ENCODE results near the gene RBM46. TPM values are rescaled to one million over a fixed set of nuclear protein-coding genes. Genes with fewer than 3 reads are reported as not detected.
A peak's percentile ranks its signal among the peaks of the same experiment; 100 is the strongest.

RBM46 gene
- total and polyA plus RNA-seq, 2 experiments from 2014 or later, result 0.32 to 0.40 TPM

DNA sequence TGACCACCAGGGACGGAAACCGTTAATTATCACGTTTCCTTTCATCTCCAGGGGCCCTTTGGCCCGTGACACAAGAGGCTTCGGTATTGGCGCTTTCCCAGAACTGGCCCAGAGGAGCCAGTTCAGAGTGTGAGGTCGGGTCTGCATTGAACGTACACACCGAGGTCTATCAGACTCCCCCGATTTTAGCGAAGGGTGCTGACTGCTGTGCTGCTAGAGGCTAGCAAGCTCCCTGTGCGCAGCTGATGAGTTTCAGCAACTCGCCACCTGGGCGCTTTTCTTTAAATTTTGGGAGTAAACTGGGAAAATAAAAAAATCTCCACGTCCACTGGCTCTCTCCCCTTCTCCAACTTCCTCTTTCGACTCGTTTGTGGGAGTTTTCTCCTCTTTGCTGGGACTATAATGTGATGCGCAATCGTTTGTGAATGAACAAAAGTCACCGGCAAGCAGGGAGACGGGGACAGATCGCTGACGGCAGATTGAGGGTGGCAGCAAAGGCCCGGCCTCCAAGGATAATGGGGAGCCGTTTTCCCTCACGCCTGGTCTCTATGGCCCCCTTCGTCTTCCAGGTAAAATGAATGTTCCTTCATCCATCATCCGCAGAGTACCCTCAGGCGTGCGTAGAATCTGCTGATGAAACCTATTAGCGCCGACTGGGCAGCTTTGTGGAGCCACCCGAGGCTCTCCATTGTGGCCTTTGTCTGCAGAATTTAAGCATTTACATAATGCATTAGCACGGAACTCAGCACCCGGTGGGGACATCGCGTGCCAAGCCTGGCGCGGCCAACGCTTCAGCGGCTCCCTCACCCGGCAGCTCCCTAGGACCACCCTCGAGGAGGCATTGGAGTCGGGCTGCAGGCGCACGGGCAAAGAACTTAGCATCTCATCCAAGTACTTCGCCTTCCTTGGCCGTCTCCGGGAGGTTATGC, 38.9 kb upstream of the RBM46 start:
- H3K4me3 ChIP-seq, result no peak overlapping the region
- in situ Hi-C loops (cut with MboI), result no loop called here
- H3K36me3 ChIP-seq (ENCODE audit: low read depth), result no peaks in the 10 kb centered on the region
- no peaks in the 10 kb centered on the region for H3K79me2 ChIP-seq (ENCODE audit: insufficient read depth)
- no peaks in the 10 kb centered on the region for H3F3A ChIP-seq (ENCODE audit: insufficient read depth)
- TF ChIP-seq EZH2 (IDR thresholded peaks at IDR 0.05; ENCODE audit: insufficient read depth, poor library complexity, severe bottlenecking) (peak; percentile 60), EZH2phosphoT487 (IDR thresholded peaks at IDR 0.05; ENCODE audit: insufficient read depth, low read depth) (no peak)
- peak; percentile 14 for DNase-seq
- no peak overlapping the region for H3K4me2 ChIP-seq (ENCODE audit: unreplicated experiment)
- H3K9me2 ChIP-seq (ENCODE audit: insufficient read depth), result no peaks in the 10 kb centered on the region
- H3K9ac ChIP-seq, result no peak overlapping the region
- H4K20me1 ChIP-seq (ENCODE audit: insufficient read depth), result no peaks in the 10 kb centered on the region
- no peaks in the 10 kb centered on the region for H3K9me3 ChIP-seq (ENCODE audit: low read depth)
- H3K4me1 ChIP-seq (ENCODE audit: insufficient read depth), result no peaks in the 10 kb centered on the region
- no peak overlapping the region for H3K27ac ChIP-seq
- peaks cover 65% of the 10 kb centered on the region for H3K27me3 ChIP-seq (replicated peaks; ENCODE audit: insufficient read depth)
- no peak overlapping the region for H2AFZ ChIP-seq
- WGBS, 2 experiments (ENCODE audit: low coverage in 1 of 2, low lambda C conversion rate in 2 of 2, missing lambda C conversion rate in 2 of 2), result 3 to 4% methylated on average over 49 of the region's 49 CpGs

- DNase-seq, result peak; percentile 17
- Histone ChIP-seq H2AFZ (no peak within 1 kb of the TSS), H3K4me3 (0 out of 2 replicates have a peak within 1 kb of the TSS, but pooled peaks have one; percentile 7), H3K4me2 (ENCODE audit: unreplicated experiment) (no peak within 1 kb of the TSS), H3K9ac (no peak within 1 kb of the TSS), H3F3A (ENCODE audit: insufficient read depth) (no peaks in the 10 kb centered on the region), H4K20me1 (ENCODE audit: insufficient read depth) (no peaks in the 10 kb centered on the region), H3K9me3 (ENCODE audit: low read depth) (no peaks in the 10 kb centered on the region), H3K27me3 (replicated peaks; ENCODE audit: insufficient read depth) (peaks cover 65% of the 10 kb centered on the region), H3K9me2 (ENCODE audit: insufficient read depth) (no peaks in the 10 kb centered on the region), H3K4me1 (ENCODE audit: insufficient read depth) (no peaks in the 10 kb centered on the region), H3K79me2 (ENCODE audit: insufficient read depth) (no peaks in the 10 kb centered on the region), H3K27ac (no peak within 1 kb of the TSS), H3K36me3 (ENCODE audit: low read depth) (no peaks in the 10 kb centered on the region)
- in situ Hi-C loops (cut with MboI), result no loop called here
- 3 to 5% methylated on average over 40 to 55 of the region's 55 CpGs for WGBS, 2 experiments (ENCODE audit: low coverage in 1 of 2, low lambda C conversion rate in 2 of 2, missing lambda C conversion rate in 2 of 2)
- 0 out of 2 replicates have a peak, but pooled peaks have one; percentile 8 for TF ChIP-seq EZH2phosphoT487 (IDR thresholded peaks at IDR 0.05; ENCODE audit: insufficient read depth, low read depth)
- peak; percentile 79 for TF ChIP-seq EZH2 (IDR thresholded peaks at IDR 0.05; ENCODE audit: insufficient read depth, poor library complexity, severe bottlenecking)
These were observed 37.3 kb upstream of the RBM46 start, which contains the start of gene LRAT for GRCh38 chr4:154743683-154744340. TSS of gene LRAT (plus strand) at chr4:154744000. CDS start at chr4:154744327, 327 bp downstream.

- Histone ChIP-seq H3K27ac (no peak overlapping the region), H3K9me2 (ENCODE audit: insufficient read depth) (no peaks in the 10 kb centered on the region), H3K9me3 (ENCODE audit: low read depth) (no peaks in the 10 kb centered on the region), H3K27me3 (replicated peaks; ENCODE audit: insufficient read depth) (peaks cover 65% of the 10 kb centered on the region), H3K4me3 (no peak overlapping the region), H2AFZ (no peak overlapping the region), H4K20me1 (ENCODE audit: insufficient read depth) (no peaks in the 10 kb centered on the region), H3K36me3 (ENCODE audit: low read depth) (no peaks in the 10 kb centered on the region), H3K79me2 (ENCODE audit: insufficient read depth) (no peaks in the 10 kb centered on the region), H3K9ac (no peak overlapping the region), H3K4me1 (ENCODE audit: insufficient read depth) (no peaks in the 10 kb centered on the region), H3F3A (ENCODE audit: insufficient read depth) (no peaks in the 10 kb centered on the region), H3K4me2 (ENCODE audit: unreplicated experiment) (no peak overlapping the region)
- 5 to 6% methylated on average over 31 of the region's 31 CpGs for WGBS, 2 experiments (ENCODE audit: low coverage in 1 of 2, low lambda C conversion rate in 2 of 2, missing lambda C conversion rate in 2 of 2)
- in situ Hi-C loops (cut with MboI), result no loop called here
- TF ChIP-seq EZH2phosphoT487 (IDR thresholded peaks at IDR 0.05; ENCODE audit: insufficient read depth, low read depth) (no peak), EZH2 (IDR thresholded peaks at IDR 0.05; ENCODE audit: insufficient read depth, poor library complexity, severe bottlenecking) (no peak)
- DNase-seq, result no peak
These were observed 36.6 kb upstream of the RBM46 start for GRCh38 chr4:154744341-154744926.

DNA sequence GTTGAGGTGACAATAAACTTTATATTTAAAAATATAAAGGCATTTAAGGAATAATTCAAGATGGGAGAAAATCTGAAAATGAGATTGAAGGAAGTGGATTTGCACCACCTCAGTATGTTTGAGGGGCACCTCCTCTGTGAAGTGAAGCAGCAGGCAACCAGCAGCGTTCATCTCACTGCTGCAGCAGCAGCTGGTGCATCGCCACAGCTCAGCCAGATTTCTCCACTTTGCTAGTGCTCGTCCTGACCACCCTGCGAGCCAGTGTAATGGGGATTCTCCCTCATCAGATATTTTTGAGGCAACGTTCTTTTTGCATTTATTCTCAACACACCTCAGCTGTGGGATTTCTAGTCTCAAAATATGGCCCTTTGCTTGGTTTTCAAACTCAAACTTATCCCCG, 23.4 kb upstream of the RBM46 start:
- Histone ChIP-seq H3F3A (ENCODE audit: insufficient read depth) (no peaks in the 10 kb centered on the region), H3K36me3 (ENCODE audit: low read depth) (no peaks in the 10 kb centered on the region), H3K4me3 (no peak overlapping the region), H3K4me1 (ENCODE audit: insufficient read depth) (no peaks in the 10 kb centered on the region), H3K4me2 (ENCODE audit: unreplicated experiment) (no peak overlapping the region), H2AFZ (no peak overlapping the region), H3K27me3 (replicated peaks; ENCODE audit: insufficient read depth) (peaks cover 10% of the 10 kb centered on the region), H4K20me1 (ENCODE audit: insufficient read depth) (no peaks in the 10 kb centered on the region), H3K79me2 (ENCODE audit: insufficient read depth) (no peaks in the 10 kb centered on the region), H3K27ac (no peak overlapping the region), H3K9me3 (ENCODE audit: low read depth) (no peaks in the 10 kb centered on the region), H3K9ac (no peak overlapping the region), H3K9me2 (ENCODE audit: insufficient read depth) (no peaks in the 10 kb centered on the region)
- DNase-seq, result no peak
- in situ Hi-C loops (cut with MboI), result no loop called here
- TF ChIP-seq EZH2 (IDR thresholded peaks at IDR 0.05; ENCODE audit: insufficient read depth, poor library complexity, severe bottlenecking), result no peak
- TF ChIP-seq EZH2phosphoT487 (IDR thresholded peaks at IDR 0.05; ENCODE audit: insufficient read depth, low read depth), result no peak
- 28 to 32% methylated on average over 6 of the region's 6 CpGs for WGBS, 2 experiments (ENCODE audit: low coverage in 1 of 2, low lambda C conversion rate in 2 of 2, missing lambda C conversion rate in 2 of 2)
